Cerebellar cortex (tissue), 1 donor: Measurements from ENCODE around the gene SPTBN4.

Experiments used
- DNase-seq: peaks from one replicate; pipeline ENCODE4 v3.0.0-alpha.2; 2015; ENCODE audit warnings: low spot score

SPTBN4 gene

GRCh38 chr19:40565910-40566495, 99.2 kb downstream of the SPTBN4 start:
- DNase-seq, result peak; percentile 81

- peak; percentile 31 for DNase-seq
These were observed 100.4 kb downstream of the SPTBN4 start for GRCh38 chr19:40567040-40567749.

GRCh38 chr19:40567750-40568494, 101.1 kb downstream of the SPTBN4 start:
- DNase-seq, result no peak

- DNase-seq, result peak; percentile 98
These were observed 103.7 kb downstream of the SPTBN4 start for GRCh38 chr19:40570313-40571004.

- no peak for DNase-seq
These were observed 104.2 kb downstream of the SPTBN4 start for GRCh38 chr19:40571005-40571318.

- no peak for DNase-seq
These were observed 105.2 kb downstream of the SPTBN4 start for GRCh38 chr19:40571831-40572495.

GRCh38 chr19:40575326-40575725, 108.5 kb downstream of the SPTBN4 start:
- DNase-seq, result no peak

- no peak for DNase-seq
These were observed 109.4 kb downstream of the SPTBN4 start for GRCh38 chr19:40576151-40576584.

- DNase-seq, result peak; percentile 95
These were observed 110.0 kb downstream of the SPTBN4 start, which contains the start of gene SHKBP1 for GRCh38 chr19:40576585-40577451. Gene SHKBP1 (plus strand): TSS chr19:40576873. CDS start chr19:40576900, 27 bp downstream.

GRCh38 chr19:40578442-40578908, 111.7 kb downstream of the SPTBN4 start:
- peak; percentile 78 for DNase-seq

GRCh38 chr19:40580619-40581018, 113.8 kb downstream of the SPTBN4 start:
- no peak for DNase-seq

GRCh38 chr19:40581531-40581930, 114.7 kb downstream of the SPTBN4 start:
- DNase-seq, result no peak

GRCh38 chr19:40582467-40582866, 115.7 kb downstream of the SPTBN4 start:
- DNase-seq, result no peak

GRCh38 chr19:40583283-40583682, 116.5 kb downstream of the SPTBN4 start:
- DNase-seq, result no peak

- DNase-seq, result no peak
These were observed 117.2 kb downstream of the SPTBN4 start for GRCh38 chr19:40584007-40584406.

- no peak for DNase-seq
These were observed 118.6 kb downstream of the SPTBN4 start for GRCh38 chr19:40585241-40585981.

GRCh38 chr19:40585982-40586422, 119.2 kb downstream of the SPTBN4 start:
- no peak for DNase-seq

GRCh38 chr19:40586611-40587010, 119.8 kb downstream of the SPTBN4 start:
- no peak for DNase-seq

- no peak for DNase-seq
These were observed 121.5 kb downstream of the SPTBN4 start for GRCh38 chr19:40588110-40588854.
